DOHH2 (cell line): ENCODE measurements around the gene LRRC25.
"Not testable (repeated sequence)": the region's sequence is repeated elsewhere in the genome, so short reads cannot be mapped to it uniquely, and the experiment has no call there.

Experiments
- H3F3A ChIP-seq: fragments of 200-600 bp; sonication (generic), shearing (Covaris generic); 2 replicates; pipeline ENCODE4 v1.6.0; 2016; ENCODE audit warnings: antibody characterized with exemption, mild to moderate bottlenecking; ENCODE audit not compliant: control insufficient read depth, insufficient read depth
- H3K27ac ChIP-seq: fragments of 200-600 bp; sonication (generic); 2 replicates; pipeline ENCODE4 v1.5.1; 2014; ENCODE audit warnings: low read depth, mild to moderate bottlenecking, low read length, moderate library complexity
- H3K27me3 ChIP-seq: fragments of 200-600 bp; sonication (generic); 2 replicates; pipeline ENCODE4 v1.6.1; 2014; ENCODE audit warnings: mild to moderate bottlenecking, low read length, mixed read lengths; ENCODE audit not compliant: control insufficient read depth
- H3K36me3 ChIP-seq: fragments of 200-600 bp; sonication (generic); 2 replicates; pipeline ENCODE4 v1.6.1; 2014; ENCODE audit warnings: mild to moderate bottlenecking, low read length, moderate library complexity, mixed read lengths; ENCODE audit not compliant: control insufficient read depth
- H3K4me1 ChIP-seq: fragments of 200-600 bp; sonication (generic); 2 replicates; pipeline ENCODE4 v1.6.1; 2014; ENCODE audit warnings: mild to moderate bottlenecking, low read length, mixed read lengths; ENCODE audit not compliant: control insufficient read depth
- H3K4me2 ChIP-seq: fragments of 200-600 bp; sonication (generic); 2 replicates; pipeline ENCODE4 v1.6.0; 2014; ENCODE audit warnings: mild to moderate bottlenecking, low read length, moderate library complexity
- H3K4me3 ChIP-seq: fragments of 200-600 bp; sonication (generic); 2 replicates; pipeline ENCODE4 v1.5.1; 2014; ENCODE audit warnings: mild to moderate bottlenecking, low read length, mixed read lengths
- H3K79me2 ChIP-seq: fragments of 200-600 bp; sonication (generic); 2 replicates; pipeline ENCODE4 v1.6.1; 2014; ENCODE audit warnings: mild to moderate bottlenecking, low read length, mixed read lengths; ENCODE audit not compliant: control insufficient read depth
- H3K9me2 ChIP-seq: fragments of 200-600 bp; sonication (generic); replicated peaks from 2 replicates; pipeline ENCODE4 v1.6.1; 2014; ENCODE audit warnings: mild to moderate bottlenecking, low read length, mixed read lengths; ENCODE audit not compliant: control insufficient read depth
- H3K9me3 ChIP-seq: fragments of 200-600 bp; sonication (generic); 2 replicates; pipeline ENCODE4 v1.6.1; 2014; ENCODE audit warnings: antibody characterized with exemption, low read length, mixed read lengths; ENCODE audit not compliant: control insufficient read depth, insufficient read depth
- H4K20me1 ChIP-seq: fragments of 200-600 bp; sonication (generic); 2 replicates; pipeline ENCODE4 v1.6.0; 2014; ENCODE audit warnings: low read depth, mild to moderate bottlenecking, antibody characterized with exemption, low read length, moderate library complexity; ENCODE audit not compliant: control insufficient read depth, insufficient read depth
- EZH2phosphoT487 ChIP-seq: fragments of 200-600 bp; sonication (generic); IDR thresholded peaks from 2 replicates; pipeline ENCODE4 v1.6.1; 2017; ENCODE audit warnings: borderline replicate concordance, mild to moderate bottlenecking, antibody characterized with exemption, low read length, moderate library complexity, mixed read lengths
- TF ChIP-seq, protein P1 (sequence below): fragments of 200-600 bp; sonication (generic); IDR thresholded peaks from one replicate; pipeline ENCODE4 v1.5.1; 2014; ENCODE audit warnings: antibody characterized with exemption, mild to moderate bottlenecking, low read depth, low read length; ENCODE audit not compliant: poor library complexity, severe bottlenecking

Gene LRRC25

GRCh38 chr19:18364826-18365528 is 32.4 kb downstream of the LRRC25 start:
- Histone ChIP-seq H3K36me3 (no peaks in the 10 kb centered on the region), H3F3A (no peaks in the 10 kb centered on the region), H3K9me2 (no peaks in the 10 kb centered on the region), H3K27ac (no peak overlapping the region; the same call in 1 of the 2 replicates), H4K20me1 (no peaks in the 10 kb centered on the region), H3K4me2 (peak overlapping the region; percentile 51), H3K4me1 (peaks cover 14% of the 10 kb centered on the region), H3K79me2 (no peaks in the 10 kb centered on the region), H3K27me3 (no peaks in the 10 kb centered on the region), H3K9me3 (no peaks in the 10 kb centered on the region), H3K4me3 (0 out of 2 replicates have a peak overlapping the region, but pooled peaks have one; percentile 8)
- TF ChIP-seq, protein P1, sequence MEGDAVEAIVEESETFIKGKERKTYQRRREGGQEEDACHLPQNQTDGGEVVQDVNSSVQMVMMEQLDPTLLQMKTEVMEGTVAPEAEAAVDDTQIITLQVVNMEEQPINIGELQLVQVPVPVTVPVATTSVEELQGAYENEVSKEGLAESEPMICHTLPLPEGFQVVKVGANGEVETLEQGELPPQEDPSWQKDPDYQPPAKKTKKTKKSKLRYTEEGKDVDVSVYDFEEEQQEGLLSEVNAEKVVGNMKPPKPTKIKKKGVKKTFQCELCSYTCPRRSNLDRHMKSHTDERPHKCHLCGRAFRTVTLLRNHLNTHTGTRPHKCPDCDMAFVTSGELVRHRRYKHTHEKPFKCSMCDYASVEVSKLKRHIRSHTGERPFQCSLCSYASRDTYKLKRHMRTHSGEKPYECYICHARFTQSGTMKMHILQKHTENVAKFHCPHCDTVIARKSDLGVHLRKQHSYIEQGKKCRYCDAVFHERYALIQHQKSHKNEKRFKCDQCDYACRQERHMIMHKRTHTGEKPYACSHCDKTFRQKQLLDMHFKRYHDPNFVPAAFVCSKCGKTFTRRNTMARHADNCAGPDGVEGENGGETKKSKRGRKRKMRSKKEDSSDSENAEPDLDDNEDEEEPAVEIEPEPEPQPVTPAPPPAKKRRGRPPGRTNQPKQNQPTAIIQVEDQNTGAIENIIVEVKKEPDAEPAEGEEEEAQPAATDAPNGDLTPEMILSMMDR = no peak
- TF ChIP-seq EZH2phosphoT487 = no peak

- not testable (repeated sequence) for H3F3A ChIP-seq
These were observed 33.1 kb downstream of the LRRC25 start for GRCh38 chr19:18364277-18364825.

DNA sequence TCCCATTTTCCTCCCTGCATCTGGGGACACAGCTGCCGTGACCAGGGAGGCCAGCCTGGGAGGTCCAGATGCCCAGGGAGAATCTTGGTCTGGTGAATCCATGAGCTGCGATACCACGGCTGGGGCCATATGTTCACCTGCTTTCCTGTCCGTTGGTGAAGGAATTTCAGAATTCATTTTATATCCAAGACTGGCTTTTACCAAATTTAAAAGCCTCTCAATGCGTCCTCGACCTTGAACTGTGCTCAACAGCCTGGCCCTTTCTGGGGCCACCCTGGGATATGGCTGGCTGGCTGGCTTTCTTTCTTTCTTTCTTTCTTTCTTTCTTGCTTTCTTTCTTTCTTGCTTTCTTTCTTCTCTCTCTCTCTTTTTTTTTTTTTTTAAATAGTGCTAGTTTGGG is 33.6 kb downstream of the LRRC25 start:
- no peaks in the 10 kb centered on the region for H3K27me3 ChIP-seq
- no peak overlapping the region for H3K4me2 ChIP-seq
- H3K27ac ChIP-seq = no peak overlapping the region
- H3K9me2 ChIP-seq = no peaks in the 10 kb centered on the region
- H3K79me2 ChIP-seq = no peaks in the 10 kb centered on the region
- H3K36me3 ChIP-seq = no peaks in the 10 kb centered on the region
- no peaks in the 10 kb centered on the region for H3K9me3 ChIP-seq
- H3K4me1 ChIP-seq = peaks cover 14% of the 10 kb centered on the region
- TF ChIP-seq EZH2phosphoT487 = no peak
- TF ChIP-seq, protein P1 = no peak
- no peaks in the 10 kb centered on the region for H4K20me1 ChIP-seq
- H3K4me3 ChIP-seq = no peak overlapping the region
- H3F3A ChIP-seq = no peaks in the 10 kb centered on the region

More at GRCh38 chr19:18364277-18364825, 33.1 kb downstream of the LRRC25 start:
- not testable (repeated sequence) for H3K79me2 ChIP-seq, H3K36me3 ChIP-seq, H3K27me3 ChIP-seq, H3K9me3 ChIP-seq, H3K9me2 ChIP-seq, H3K4me3 ChIP-seq, H3K27ac ChIP-seq, H4K20me1 ChIP-seq
- Histone ChIP-seq H3K4me2 (peak overlapping the region; percentile 51), H3K4me1 (peaks cover 14% of the 10 kb centered on the region)

GRCh38 chr19:18362934-18363542 is 34.4 kb downstream of the LRRC25 start:
- Histone ChIP-seq H3K4me1 (peaks cover 14% of the 10 kb centered on the region), H3K4me3 (no peak overlapping the region), H4K20me1 (no peaks in the 10 kb centered on the region), H3K27me3 (no peaks in the 10 kb centered on the region), H3F3A (no peaks in the 10 kb centered on the region), H3K9me2 (no peaks in the 10 kb centered on the region), H3K36me3 (no peaks in the 10 kb centered on the region), H3K4me2 (no peak overlapping the region), H3K79me2 (no peaks in the 10 kb centered on the region), H3K9me3 (no peaks in the 10 kb centered on the region), H3K27ac (no peak overlapping the region)
- no peak for TF ChIP-seq EZH2phosphoT487
- TF ChIP-seq, protein P1 = no peak
